Measurements from ENCODE around the gene STK26. TPM values are rescaled to one million over a fixed set of nuclear protein-coding genes. Genes with fewer than 3 reads are reported as not detected.

STK26 gene
- total and polyA plus RNA-seq, 2 of the 4 experiments (the other 2 are of a cell fraction), result 0.17 to 0.18 TPM

DNA sequence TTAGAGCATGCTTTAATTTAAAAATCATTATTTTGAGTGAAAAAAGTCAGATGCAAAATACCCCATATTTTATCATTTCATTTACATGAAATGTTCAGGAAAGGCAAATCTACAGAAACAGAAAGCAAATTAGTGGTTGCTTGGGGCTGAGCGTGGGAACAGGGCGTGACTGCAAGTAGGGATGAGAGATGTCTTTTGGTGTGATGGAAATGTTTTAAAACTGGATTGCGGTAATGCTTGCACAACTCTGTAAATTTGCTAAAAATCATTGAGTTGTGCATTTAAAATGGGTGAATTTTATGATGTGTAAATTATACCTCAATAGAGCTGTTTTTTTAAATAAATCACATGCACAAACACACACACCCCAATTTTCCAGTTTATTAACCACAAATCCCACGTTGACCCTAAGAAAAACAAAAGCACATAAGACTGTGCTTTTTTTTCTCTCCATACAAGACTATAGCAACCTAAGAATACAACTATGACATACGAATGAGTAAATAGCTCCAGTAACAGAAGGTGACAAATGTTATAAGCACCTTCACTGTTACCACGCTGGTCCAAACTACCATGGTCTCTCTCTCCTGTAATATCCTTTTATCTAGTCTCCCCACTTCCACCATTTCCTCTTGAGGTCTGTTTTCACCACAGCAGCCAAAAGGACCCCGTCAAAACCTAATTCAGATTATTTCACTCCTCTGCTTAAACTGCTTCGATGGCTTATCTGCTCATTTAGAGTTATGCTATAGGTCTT lies 67.5 kb downstream of the STK26 start:
- Histone ChIP-seq H2AK9ac (replicated peaks; ENCODE audit: low read depth, low read length, poor library complexity) (no peak overlapping the region), H3K79me1 (ENCODE audit: low read depth in 1 of 2, low read length in 2 of 2) (no peaks in the 10 kb centered on the region), H4K20me1 (ENCODE audit: insufficient read depth, low read length) (no peaks in the 10 kb centered on the region; the same call in 1 of the 2 replicates), H4K5ac (ENCODE audit: low read depth, low read length) (no peak overlapping the region), H2BK120ac (ENCODE audit: low read depth, low read length) (no peak overlapping the region), H2AFZ (replicated peaks; ENCODE audit: low read length, poor library complexity) (no peak overlapping the region), H3K4me3 (ENCODE audit: insufficient read depth, low read depth, low read length) (no peak overlapping the region), H3K14ac (replicated peaks; ENCODE audit: low read depth, low read length) (no peak overlapping the region), H3K4me2 (ENCODE audit: low read depth, low read length) (no peak overlapping the region), H4K8ac (ENCODE audit: low read depth in 2 of 2, low read length in 2 of 2) (no peak overlapping the region), H3K36me3 (ENCODE audit: control insufficient read depth, insufficient read depth, low read length) (no peaks in the 10 kb centered on the region), H3K27me3 (ENCODE audit: control insufficient read depth, insufficient read depth, low read length) (peaks cover 11% of the 10 kb centered on the region), H3K9ac (ENCODE audit: low read depth, low read length) (no peak overlapping the region), H3K4ac (ENCODE audit: low read depth, low read length) (no peak overlapping the region), H2BK20ac (ENCODE audit: low read depth, low read length) (no peak overlapping the region), H3K9me3 (ENCODE audit: control insufficient read depth, insufficient read depth, low read length) (no peaks in the 10 kb centered on the region), H3K9me1 (ENCODE audit: insufficient read depth, low read length) (no peaks in the 10 kb centered on the region), H3K23ac (ENCODE audit: low read depth, low read length) (no peak overlapping the region), H2BK15ac (ENCODE audit: low read depth, low read length) (no peak overlapping the region), H2AK5ac (ENCODE audit: low read depth, low read length) (no peak overlapping the region), H3K56ac (ENCODE audit: extremely low read depth, insufficient read depth, low read length) (no peak overlapping the region), H3K4me1 (ENCODE audit: control insufficient read depth, insufficient read depth, low read length) (no peaks in the 10 kb centered on the region), H2BK5ac (ENCODE audit: low read depth, low read length, poor library complexity, severe bottlenecking) (no peak overlapping the region), H3K27ac (ENCODE audit: insufficient read depth, low read length) (no peak overlapping the region), H3K18ac (ENCODE audit: low read depth, low read length) (no peak overlapping the region), H4K91ac (ENCODE audit: insufficient read depth, low read depth, low read length) (no peak overlapping the region)
- CTCF ChIA-PET, result no interaction called here
- DNase-seq (no peak), ATAC-seq (ENCODE audit: low read depth) (no peak)
- dilution Hi-C loops (cut with HindIII; ENCODE audit: low sequenced_read_pairs, unreplicated experiment), result no loop called here
- no CpG with 5 or more reads among the region's 8 CpGs for WGBS, 2 experiments (ENCODE audit: extremely low coverage in 2 of 2, insufficient read length in 1 of 2)
- no TSS peak for BruUV-seq (replicated peaks)
- POLR2A ChIA-PET (ENCODE audit: unreplicated experiment), result no interaction called here
- intact Hi-C loops (cut with micrococcal nuclease), result no loop called here
- in situ Hi-C loops (cut with MboI; ENCODE audit: low sequenced_read_pairs), result no loop called here
- TF ChIP-seq MAFK (IDR thresholded peaks at IDR 0.05; ENCODE audit: low read depth, low read length) (no peak), BHLHE40 (IDR thresholded peaks at IDR 0.05; ENCODE audit: low read depth, low read length) (no peak), MAZ (IDR thresholded peaks at IDR 0.05; ENCODE audit: borderline replicate concordance, low read depth, low read length) (no peak), RFX5 (IDR thresholded peaks at IDR 0.05; ENCODE audit: low read depth, low read length) (no peak), NFE2L2 (IDR thresholded peaks at IDR 0.05; ENCODE audit: low read depth, low read length) (no peak), ELK1 (IDR thresholded peaks at IDR 0.05; ENCODE audit: borderline replicate concordance, low read depth, low read length) (no peak), CEBPB (IDR thresholded peaks at IDR 0.05; ENCODE audit: low read depth, low read length) (no peak), CHD1 (IDR thresholded peaks at IDR 0.05; ENCODE audit: low read depth, low read length) (no peak)
